T-helper 9 cell (primary cell): Measurements from ENCODE around the gene RNF20.
"Not testable (repeated sequence)": the region's sequence is repeated elsewhere in the genome, so short reads cannot be mapped to it uniquely, and the experiment has no call there.

Experiments
- DNase-seq: peaks from one replicate; pipeline ENCODE4 v3.0.0-alpha.2; 2020
- total RNA-seq, 2 donors: gene quantifications; one replicate each; lab custom pipeline; 2026; lab: John Stamatoyannopoulos, UW

RNF20 gene, protein sequence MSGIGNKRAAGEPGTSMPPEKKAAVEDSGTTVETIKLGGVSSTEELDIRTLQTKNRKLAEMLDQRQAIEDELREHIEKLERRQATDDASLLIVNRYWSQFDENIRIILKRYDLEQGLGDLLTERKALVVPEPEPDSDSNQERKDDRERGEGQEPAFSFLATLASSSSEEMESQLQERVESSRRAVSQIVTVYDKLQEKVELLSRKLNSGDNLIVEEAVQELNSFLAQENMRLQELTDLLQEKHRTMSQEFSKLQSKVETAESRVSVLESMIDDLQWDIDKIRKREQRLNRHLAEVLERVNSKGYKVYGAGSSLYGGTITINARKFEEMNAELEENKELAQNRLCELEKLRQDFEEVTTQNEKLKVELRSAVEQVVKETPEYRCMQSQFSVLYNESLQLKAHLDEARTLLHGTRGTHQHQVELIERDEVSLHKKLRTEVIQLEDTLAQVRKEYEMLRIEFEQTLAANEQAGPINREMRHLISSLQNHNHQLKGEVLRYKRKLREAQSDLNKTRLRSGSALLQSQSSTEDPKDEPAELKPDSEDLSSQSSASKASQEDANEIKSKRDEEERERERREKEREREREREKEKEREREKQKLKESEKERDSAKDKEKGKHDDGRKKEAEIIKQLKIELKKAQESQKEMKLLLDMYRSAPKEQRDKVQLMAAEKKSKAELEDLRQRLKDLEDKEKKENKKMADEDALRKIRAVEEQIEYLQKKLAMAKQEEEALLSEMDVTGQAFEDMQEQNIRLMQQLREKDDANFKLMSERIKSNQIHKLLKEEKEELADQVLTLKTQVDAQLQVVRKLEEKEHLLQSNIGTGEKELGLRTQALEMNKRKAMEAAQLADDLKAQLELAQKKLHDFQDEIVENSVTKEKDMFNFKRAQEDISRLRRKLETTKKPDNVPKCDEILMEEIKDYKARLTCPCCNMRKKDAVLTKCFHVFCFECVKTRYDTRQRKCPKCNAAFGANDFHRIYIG
- 29.0 to 85.3 reads per million in 2 donors for total RNA-seq

DNA sequence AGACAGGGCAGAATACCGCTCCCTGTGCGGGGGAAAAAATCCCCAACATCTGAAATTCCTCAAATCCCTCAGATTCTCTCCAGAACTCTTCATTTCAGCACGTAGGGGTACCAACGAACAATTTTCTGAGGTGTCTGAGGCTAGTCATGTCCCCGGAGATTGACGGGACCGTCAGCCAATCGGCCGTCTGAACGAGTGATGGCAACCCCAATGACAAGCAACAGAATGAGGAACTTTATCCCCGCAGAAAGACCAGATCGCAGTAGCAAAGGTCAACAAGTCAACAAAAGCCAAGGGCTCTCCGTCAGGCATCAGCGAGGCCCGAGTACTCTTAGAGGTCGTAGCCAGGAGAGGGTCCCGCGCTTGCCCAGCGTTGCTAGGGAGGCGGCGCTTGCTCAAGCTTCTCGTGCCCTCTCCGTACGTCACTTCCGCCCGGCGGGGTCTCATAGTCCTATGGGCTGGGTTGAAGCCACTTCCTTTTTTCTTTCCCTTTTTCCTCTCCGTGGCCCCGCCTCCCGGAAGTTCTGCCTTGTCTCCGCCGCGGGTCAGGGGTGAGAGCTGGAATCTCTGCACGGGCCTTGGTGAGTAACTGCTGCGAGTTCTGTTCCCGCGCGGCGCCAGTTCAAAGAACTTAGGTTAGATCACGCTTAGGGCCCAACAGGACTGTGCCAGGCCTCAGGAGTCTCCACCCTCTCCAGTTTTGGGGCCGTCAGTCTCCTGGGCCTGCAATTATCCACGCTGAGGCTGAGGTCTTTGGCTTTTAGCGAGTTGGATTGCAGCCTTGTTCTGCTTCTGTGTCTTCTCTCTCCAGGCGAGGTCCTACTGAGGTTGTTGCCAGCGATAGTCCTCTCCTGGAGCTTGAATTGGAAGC is at the start of gene RNF20:
TSS of gene RNF20 (plus strand) at position 520 of the 871 bp plus-strand sequence. CDS start 1,571 bp downstream, outside the sequence.
- DNase-seq: peak; percentile 99

DNA sequence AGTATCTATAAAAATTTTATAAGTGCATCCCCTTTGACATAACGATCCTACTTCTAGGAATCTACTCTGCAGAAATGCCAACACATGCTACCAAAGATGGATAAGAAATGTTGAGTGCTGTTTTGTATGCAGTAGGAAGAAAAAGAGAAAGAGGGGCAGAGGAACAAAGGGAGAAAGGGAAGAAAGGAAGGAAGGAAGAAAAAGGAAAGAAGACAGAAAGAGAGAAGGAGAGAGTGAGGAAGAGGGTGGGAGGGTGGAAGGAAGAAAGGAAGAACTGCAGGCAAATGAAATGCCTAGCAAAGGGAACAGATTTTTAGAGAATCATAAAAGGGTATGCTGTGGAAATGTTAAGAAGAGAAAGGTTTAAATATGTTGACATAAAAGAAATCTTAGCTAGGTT is 49.6 kb upstream of the RNF20 start:
- DNase-seq: no peak

DNA sequence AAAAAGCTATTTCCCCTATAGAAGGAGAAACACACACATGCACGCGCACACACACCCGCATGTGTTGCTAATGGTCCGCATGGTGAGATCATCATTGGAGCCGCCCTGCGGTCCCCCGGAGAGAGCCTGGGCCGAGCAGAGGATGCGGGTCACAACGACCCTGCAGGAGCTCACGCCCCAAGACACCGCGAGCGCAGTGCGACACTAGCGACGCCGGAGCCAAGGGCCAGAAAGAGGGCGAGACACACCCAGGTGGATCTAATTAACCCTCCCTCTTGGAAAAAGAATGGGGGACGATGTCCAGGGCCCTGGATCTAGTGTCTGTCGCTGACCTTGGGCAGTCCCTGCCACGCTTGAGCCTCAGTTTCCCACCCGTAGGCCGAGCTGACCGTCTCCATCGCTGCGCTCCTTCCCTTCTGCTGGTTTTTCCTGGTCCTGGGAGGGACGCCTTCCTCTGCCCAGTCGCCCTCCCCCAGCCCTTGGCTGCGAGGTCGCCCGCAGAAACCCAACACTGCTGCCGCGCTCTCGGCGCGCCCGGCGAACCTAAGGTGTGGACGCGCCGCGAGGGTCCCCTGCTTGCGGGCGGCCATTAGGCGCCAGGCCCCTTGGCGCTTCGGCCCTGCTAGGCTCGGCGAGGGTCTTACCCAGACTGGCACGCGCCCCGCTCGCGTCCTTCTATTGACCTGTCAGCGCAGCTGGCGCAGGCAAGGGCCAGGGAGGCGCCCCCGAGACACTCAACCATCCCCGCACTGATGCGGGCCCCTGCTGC is 47.5 kb upstream of the RNF20 start:
- no peak for DNase-seq

DNA sequence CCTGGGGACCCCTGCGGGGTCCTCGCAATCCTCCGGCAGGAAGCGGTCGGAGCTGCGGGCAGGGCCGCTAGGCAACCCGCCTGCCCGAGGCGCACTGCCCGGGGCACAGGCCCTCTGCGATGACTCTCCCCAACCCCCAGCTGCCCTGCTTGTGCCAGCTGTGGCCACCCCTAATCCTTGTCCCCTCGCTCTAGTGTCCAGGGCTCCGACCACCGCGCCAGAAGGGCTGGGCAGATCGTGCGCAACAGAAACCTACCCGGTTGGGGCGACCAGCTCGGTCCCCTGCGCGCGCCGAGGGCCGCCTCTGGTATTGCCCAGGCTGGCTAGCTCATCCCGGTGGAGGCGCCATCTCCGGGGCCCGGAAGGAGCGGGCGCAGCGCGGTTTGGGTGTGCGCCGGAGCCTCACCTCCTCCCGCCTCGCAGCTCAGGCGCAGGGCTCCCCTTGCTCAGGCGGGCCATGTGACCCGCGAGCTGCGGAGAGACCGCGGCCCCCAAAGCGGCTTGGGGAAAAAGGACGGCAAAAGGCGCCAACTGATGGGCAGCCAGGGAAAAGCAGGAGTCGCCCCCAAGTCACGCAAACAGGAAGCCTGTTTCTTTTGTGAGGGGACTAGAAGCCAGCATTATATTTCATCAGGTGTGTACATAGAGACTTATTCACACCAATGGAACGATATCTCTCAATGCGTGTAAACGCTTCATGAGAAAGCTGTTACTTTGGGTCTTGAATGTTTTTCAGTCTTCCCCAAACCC is 46.8 kb upstream of the RNF20 start:
- no peak for DNase-seq

DNA sequence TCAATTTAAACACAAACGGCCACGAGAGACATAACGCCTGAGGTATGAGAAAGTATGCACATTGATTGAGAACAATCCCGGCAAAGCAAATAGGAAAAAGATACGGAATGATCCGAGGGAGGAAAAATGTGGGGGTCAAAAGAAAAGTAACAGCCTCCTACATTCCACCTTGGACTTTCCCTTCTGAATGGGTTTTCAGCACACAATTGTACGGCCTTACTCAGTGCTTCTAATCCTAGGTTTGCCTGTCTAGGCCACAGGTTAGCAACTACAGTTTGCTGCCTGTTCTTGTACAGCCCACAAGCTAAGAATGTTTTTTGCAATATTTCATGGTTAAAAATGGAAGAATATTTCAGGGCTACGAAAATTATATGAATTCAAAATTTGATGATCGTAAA is 46.2 kb upstream of the RNF20 start:
- no peak for DNase-seq

DNA sequence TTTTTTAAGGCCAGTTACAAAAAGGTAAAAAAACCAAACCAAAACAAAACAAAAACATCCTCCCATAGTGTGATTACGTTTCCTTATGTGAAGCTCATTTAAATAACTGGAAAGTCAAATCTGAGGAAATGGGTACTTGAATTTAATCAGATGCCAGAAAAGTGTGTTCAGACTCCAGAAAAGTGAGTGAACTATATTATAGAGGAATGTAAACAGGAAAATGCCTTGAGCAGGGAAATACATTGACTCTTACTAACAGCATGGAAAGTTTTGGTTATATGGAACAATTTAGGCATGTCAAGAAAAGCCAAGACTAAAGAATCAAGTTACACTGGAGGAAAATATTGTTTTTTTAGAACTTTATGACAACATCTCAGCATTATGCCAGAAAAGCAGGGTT is 37.8 kb upstream of the RNF20 start:
- no peak for DNase-seq

DNA sequence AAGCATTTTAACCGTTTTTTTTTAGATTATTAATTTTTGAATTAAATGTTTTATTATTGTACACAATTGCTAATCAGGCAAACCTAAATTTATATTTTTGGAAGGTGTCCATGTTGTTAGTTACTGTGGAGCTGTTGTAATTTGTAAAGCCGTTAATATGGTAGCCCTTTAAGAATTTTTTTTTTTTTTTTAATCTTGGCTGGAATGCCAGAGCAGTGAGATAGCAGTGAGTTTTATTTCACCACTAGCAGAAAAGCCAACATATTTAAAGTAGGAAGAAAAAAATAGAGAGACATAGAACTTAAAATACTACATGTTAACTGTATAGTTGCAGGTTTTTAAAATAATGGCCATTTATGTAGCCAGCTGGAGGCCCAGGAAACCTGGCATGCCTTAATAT is 35.3 kb upstream of the RNF20 start:
- no peak for DNase-seq

DNA sequence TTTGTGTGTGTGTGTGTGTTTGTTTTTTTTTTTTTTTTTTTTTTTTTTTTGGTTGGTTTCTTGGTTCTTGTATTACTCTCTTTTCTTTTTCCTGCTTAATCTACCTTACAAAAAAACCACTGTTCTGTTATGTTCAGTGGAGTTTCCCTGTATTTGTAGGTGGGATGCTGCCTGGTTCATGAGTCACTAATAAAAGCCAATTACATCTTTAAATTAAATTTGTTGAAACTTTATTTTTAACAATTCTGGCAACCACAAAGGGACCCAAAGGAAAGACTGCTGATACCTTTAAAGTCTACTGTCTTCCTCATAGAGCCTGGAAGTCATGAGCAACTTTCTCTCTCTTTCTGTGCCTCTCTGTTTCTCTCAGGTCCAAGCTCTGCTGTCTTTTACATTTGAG is 29.5 kb upstream of the RNF20 start:
- DNase-seq: no peak

DNA sequence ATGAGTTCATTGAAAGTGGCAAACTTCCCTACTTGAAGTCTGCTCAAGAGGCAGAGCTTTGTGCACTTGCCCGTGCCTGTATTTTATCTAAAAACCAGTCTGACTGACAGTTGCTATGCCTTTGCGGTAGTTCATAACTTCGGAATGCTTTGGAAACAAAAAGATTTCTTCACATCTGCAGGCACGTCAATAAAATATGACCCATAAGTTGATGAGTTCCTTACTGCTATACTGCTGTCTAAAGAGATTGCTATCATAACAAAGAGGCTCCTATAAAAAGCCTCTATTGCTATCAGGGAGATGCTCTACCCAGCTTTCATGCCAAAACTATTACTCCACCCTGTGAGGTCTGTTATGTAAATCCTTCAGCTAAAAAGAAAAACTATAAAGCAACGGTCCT is 25.4 kb upstream of the RNF20 start:
- DNase-seq: no peak

DNA sequence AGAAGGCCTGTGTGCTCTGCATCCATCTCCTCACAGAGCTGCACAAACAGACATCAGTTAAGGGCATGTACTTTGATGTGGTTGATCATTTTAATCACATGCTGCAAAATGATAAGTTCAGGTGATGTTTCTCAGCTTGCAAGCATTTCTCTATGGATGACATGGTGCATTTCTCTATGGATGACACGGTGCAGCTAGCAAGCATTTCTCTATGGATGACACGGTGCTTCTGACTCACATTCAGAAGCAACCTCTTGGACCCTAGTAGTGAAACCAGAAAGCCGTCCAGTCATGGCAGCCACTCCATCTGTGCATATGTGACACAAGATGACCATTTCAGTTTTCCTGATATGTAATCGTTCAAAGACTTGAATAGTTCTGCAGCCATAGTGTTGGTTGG is 24.1 kb upstream of the RNF20 start:
- no peak for DNase-seq

DNA sequence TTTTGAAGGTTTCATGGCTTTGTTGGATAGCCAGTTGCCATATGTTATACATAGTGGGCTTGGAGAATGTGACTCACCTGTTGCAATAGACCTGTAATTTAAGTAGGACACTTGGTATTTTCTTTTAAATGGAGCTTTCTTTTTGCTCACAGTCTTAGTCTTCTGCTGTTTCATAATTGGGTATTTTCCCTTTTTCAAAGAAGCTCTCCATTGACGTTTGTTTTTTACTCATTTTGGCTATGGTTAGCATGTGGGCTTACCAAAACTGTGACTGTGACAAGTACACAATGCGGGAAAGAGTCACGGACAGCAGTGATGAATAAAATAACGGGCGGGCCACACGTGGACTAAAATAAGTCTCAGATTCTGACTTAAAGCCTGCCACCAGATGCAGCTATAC is 23.2 kb upstream of the RNF20 start:
- no peak for DNase-seq

DNA sequence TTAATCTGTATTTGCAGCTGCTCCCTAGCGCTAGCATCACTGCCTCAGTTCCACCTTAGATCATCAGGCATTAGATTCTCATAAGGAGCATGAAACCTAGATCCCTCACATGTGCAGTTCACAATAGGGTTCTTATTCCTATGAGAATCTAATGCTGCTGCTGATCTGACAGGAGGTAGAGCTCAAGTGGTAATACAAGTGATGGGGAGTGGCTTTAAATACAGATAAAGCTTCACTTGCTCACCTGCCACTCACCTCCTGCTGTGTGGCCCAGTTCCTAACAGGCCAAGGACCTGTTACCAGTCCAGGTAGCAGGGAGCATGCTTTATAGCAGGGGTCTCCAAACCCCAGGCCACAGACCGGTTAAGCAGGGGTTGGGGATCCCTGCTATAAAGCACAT is 22.6 kb upstream of the RNF20 start:
- no peak for DNase-seq

DNA sequence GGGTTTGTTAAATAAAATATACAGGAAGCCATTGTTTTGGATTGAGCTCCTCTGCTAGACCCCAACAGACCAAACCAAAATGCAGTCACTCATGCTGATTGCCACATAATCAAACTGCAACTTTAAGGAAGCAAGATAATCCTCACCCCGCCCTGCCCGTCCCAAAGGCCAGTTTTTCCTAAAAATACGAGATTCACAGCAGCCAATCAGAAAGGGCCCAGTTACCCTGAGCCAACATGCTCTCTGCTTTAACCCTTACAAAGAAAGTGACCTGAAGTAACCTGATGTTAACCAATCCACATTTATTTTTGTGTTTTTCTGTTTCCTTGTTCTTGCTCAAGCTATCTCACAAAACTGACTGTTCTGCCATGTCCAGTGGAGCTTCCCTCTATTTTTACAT is 21.5 kb upstream of the RNF20 start:
- no peak for DNase-seq

DNA sequence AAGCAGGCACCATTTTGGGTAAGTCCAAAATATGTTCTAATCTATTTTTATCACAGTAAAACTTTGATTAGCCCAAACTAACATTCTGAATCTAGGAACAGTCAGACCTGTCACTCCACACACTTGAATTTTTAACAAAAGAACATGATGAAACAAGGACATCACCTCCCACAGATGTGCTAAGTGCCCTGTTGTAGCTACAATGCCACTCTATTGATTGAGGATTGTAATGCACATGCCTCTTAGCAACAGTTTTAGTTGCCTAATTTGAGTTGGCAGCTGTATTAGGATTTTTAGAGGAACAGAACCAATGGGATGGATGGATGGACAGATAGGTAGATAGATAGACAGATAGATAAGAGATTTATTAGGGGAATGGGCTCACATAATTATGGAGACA is 20.3 kb upstream of the RNF20 start:
- DNase-seq: no peak

DNA sequence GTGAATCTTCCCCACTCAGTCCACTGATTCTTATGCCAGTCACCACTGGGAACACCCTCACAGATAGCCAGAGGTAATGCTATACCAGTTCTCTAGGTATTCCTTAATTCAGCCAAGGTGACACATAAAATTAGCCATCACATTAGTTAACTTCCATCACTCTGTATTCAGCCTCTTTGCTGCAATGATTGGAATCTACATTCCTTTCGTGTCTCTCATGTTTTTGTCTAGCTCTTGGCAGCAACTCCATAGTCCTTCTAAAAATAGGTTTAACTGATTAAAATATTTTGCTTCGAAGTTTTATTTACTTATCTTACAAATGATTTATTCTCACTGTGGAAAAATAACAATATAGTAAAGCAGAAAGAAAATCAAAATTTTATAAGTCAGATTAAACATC is 19.6 kb upstream of the RNF20 start:
- no peak for DNase-seq

DNA sequence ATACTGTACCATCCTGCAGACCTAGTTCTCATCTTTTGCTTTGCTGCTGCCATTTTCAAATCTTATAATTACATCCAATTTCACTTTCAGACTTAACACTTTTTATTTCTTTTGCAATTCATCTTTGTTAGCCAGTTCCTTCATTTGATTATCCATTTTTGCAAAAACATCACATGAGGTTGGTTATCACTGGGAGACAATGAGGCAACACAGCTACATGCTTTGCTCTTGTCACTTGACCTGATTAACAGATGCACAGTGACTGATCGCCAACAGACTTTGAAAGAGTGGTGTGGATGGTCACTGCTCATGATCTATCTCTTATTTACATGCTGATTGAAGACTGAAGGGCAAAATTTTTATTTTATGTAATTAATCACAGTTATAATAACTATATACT is 17.0 kb upstream of the RNF20 start:
- DNase-seq: no peak

DNA sequence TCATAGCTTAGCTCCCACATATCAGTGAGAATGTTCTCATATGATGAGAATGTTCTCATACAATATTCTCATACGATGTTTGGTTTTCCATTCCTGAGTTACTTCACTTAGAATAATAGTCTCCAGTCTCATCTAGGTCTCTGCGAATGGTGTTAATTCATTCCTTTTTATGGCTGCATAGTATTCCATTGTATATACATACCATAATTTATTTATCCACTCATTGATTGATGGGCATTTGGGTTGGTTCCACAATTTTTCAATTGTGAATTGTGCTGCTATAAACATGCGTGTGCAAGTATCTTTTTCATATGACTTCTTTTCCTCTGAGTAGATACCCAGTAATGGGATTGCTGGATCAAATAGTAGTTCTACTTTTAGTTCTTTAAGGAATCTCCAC is 15.2 kb upstream of the RNF20 start:
- not testable (repeated sequence) for DNase-seq

DNA sequence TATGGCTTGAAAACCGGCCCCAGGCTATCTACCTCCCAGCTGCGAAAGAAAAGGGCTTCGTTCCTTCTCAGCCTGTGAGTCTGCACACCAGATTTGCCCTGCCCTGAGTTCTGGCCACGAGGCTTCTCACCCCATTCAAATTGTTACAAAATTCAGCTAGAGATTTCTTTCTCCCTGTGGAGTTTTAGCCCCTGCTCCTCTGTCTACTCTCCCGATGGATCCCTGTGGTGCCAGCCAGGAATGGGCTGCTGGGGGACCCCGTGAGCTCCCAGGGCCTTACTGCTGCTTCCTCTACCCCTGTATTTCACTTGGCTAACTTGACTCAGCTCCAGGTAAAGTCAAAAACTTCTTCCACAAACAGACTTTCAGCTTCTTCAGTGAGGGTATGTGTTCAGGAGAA is 9.3 kb upstream of the RNF20 start:
- DNase-seq: no peak

DNA sequence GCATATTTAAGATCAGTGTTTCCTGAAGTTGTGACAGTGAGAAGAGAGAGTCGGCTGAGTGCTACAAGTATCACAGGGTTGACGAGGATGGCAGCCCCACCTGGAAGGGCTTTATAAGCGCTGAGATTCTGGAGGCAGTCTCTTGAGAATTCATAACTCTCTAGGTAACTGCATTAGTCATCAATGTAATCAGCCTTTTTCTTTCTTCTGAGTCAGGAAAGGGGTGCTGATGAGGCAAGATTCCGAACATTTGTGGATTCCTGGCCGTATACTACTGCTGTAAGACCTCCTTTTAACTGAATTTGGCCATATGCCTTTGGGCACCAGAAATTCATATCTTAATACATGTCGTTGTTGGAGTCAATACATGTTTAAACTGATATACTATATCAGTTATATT is 6.6 kb upstream of the RNF20 start:
- no peak for DNase-seq

DNA sequence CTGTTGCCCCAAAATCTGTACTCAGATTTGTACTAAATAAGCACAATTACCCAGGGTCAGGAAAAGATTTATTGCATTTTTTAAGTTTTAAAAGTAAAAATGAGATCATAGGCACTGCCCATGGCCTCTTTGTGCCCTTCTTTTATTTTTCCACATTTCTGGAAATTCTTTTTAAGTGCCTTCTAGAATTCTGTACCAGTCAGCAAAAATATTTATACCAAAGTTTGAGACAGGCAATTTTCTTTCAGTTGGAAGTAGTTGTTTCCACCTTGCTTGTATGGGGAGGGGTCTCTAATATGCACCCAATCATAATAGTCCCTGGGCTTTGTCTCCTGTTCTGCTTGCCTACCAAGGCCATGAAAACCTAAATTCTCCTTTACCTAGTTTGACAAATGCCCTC is 5.6 kb upstream of the RNF20 start:
- DNase-seq: no peak

DNA sequence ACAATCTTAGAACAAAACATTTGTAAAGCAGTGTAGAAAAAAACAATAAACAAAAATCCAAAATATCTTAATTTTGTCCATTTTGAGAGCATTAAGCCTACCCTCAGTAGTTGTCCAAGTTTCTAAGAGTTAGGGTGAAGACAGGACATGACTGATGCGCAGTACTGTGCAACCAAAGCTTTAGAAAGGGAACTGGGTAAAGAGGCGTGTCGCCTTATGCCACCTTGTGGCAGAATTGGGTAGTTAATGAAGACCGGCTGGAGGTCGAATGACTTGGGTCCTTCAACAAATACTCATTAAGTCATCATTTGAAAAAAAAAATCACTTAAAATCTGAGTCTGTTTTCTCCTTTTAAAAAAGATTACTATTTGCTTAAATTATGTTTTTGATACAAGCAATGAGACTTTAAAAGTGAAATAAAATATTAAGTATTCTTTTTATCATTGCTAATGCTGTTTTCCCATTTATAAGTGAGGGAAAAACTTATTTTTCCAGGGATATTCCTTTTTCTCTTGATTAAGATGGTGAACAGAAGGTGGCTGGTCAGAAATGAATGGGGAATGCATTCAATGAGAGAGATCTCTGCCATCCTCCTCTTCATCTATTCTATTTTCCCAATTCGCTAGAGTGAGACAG is 3.5 kb upstream of the RNF20 start:
- DNase-seq: peak; percentile 42
